GM12873 (cell line): ENCODE measurements around the gene NRCAM.

Source experiments
- CTCF ChIP-seq: IDR thresholded peaks from 2 replicates; pipeline ENCODE4 v1.5.1; 2012; ENCODE audit warnings: low read depth, mild to moderate bottlenecking, moderate library complexity, low read length, control low read depth; ENCODE audit not compliant: insufficient read depth; ENCODE audit errors: missing control alignments

Gene NRCAM

GRCh38 chr7:108370616-108371015 lies 85.6 kb downstream of the NRCAM start:
- no peak for TF ChIP-seq CTCF

- no peak for TF ChIP-seq CTCF
Measured at GRCh38 chr7:108368466-108368865, 87.8 kb downstream of the NRCAM start.

DNA sequence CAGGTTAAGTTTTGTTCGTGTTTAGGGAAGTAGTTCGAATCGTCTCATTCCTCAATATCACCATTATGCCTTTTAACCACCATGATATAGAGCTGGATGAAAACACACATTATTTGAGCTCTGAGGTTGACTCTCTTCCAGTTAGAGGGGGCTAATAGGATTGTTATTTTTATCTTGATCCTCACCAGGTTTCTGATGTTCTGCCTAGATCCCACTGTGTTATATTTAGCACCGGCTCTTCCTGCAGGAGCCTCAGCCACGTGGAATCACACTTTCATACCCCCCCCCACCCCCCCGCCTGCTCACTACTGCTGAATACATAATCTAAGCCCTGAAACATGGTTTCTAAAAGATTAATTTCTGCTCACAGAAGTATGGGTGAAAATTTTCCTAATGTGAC lies 88.3 kb downstream of the NRCAM start:
- no peak for TF ChIP-seq CTCF

DNA sequence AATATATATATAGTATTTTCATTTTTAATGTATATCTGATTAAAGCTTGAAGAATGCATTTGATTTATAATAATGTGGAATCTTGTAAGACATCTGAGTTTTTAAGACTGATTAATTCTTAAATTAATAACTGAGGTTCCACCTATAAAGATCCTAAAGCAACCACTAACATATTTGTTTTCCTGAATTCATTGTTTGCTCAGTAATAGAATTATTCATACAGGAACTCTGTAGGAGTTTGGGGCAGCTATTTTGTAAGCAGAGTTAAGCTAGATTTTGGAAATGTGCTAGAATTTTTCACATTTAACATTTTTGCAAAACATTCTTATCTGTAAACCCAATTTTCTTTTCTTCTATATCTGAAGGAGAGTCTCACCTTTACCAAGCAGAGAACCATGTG lies 88.9 kb downstream of the NRCAM start:
- TF ChIP-seq CTCF, result no peak

- TF ChIP-seq CTCF, result no peak
Measured at GRCh38 chr7:108363659-108364058, 92.6 kb downstream of the NRCAM start.

GRCh38 chr7:108360058-108360800 lies 96.0 kb downstream of the NRCAM start:
- no peak for TF ChIP-seq CTCF

GRCh38 chr7:108358553-108358952 lies 97.7 kb downstream of the NRCAM start:
- no peak for TF ChIP-seq CTCF
